ENCODE measurements around the gene SLC38A8.

SLC38A8 gene
- 0 to 0.13 reads per million in 2 donors for total RNA-seq

DNA sequence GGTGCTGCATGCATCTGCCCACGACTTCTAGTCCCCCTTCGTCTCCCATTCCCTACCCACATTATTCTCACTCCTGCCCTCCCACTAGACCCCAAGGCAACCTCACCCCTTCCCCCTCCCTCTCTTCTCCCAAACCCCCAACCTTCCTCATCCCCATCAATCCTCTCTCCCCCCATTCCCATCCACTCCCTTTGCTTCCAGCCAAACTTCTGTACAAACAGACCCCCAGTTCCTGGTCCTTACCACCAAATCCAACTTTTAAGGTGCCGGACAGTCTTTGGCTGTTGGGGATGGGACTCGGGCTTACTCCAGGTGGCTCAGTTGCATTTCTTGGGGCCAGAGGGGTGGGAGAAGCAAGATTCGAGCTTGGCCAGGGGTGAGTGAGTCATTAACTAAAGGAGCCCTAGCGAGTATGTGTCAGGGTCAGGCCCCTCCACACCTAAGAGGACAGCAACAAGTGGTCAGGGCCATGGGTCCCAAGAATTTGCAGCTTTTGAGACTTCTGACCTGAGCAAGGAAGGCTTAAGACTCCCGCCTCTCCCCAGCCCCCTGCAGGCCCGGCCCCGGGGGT is at the start of gene SLC38A8:
TSS of gene SLC38A8 (minus strand) at position 488 of the 571 bp plus-strand sequence. CDS start 638 bp downstream, outside the sequence.
- DNase-seq: no peak

DNA sequence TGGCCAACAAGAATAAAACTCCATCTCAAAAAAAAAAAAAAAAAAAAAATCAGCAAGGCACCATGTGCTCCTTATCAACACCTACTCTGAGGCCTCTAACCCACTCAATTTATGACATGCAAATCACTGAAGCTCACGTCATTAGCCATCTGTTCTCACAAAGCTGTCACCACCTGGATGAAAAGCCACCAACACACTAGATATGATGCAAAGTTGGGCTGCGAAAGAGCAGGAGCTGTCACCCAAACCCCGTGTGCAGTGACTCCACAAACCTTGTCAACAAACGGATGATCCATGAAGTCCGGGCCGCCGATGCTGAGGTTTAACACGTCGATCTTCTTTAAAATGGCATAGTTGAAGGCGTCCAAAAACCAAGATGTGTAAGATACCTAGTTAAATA is 48.9 kb upstream of the SLC38A8 start:
- no peak for DNase-seq

DNA sequence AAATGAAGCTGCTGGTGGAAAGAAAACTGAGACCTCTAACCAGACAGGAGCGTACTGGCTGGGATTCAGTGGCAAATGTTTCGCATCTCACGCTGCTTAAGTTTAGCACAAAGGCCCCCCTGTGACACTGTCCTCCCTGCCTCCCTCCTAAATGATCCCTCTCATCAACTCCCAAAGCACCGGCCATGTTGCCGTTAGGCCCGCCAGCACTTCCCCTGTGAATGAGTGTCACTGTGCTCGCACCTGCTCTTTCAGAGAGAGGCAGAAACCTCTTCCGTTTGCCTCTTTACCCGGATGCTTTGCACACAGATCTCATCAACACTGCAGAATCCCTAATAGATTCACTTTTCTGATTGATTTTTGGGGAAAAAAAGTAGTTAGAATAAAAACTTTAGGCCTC is 47.6 kb upstream of the SLC38A8 start:
- DNase-seq: no peak

DNA sequence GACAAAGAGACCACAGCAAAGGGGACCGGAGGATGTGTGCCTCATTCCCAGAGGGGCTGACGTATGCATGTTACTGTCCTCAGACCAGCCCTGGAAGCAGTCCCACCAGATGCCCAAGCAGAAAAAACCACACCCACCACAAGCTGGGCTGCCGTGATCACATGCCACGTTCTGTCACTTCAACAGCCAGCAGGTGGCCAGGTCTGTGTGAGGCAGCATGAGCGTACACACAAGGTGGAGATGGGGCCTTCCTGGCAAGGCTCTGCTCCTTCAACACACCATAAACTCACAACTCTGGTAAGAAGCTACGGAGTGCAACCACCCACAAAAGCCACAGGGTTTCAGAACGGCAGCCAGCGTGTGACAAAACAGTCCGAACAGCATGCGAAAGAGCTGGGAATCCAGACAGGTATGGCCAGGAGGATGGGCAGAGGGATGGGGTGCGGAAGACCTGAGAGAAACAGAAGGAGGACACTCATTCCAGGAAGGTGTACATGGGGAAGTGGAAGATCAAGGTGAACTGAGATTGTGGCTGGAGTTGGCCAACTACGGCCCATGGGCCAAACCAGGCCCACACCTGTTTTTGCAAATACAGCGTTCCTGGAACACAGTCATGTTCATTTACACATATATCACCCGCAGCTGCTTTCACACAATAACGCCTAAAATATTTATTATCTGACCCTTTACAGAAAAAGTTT is 46.2 kb upstream of the SLC38A8 start:
- peak in 4 of 5 experiments; percentile 13 to 90 (median 23) for DNase-seq

DNA sequence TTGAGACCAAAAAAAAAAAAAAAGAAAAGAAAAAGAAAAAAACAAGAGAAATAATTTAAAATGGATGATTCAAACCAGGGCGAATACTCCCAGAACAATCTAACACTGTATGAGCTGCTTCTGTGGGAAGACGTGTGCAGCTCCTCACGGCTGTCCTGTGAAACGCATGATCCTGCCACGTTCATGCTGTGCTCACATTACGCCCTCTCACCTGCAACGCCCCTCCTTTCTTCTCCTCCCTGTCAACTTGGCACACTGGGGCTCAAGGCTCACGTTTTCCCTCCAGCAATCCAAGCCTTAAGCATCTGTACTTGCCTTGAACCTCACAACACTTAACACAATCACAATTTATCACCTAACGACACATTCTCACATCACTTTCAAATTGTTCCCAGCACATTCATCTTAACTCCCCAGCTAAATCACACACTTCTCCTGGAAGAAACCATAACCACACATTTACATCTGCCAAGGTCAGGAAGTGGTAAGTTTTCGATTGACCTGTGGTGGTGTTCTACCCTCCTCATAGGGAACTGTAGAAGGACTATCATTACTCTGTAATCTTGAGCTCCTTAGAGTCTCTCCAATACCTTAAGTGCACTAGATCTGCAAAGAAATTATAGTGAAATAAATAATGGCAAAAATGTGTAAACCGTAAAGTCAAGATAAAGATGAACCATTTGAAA is 45.0 kb upstream of the SLC38A8 start:
- peak in 1 of 5 experiments; percentile 51 for DNase-seq

DNA sequence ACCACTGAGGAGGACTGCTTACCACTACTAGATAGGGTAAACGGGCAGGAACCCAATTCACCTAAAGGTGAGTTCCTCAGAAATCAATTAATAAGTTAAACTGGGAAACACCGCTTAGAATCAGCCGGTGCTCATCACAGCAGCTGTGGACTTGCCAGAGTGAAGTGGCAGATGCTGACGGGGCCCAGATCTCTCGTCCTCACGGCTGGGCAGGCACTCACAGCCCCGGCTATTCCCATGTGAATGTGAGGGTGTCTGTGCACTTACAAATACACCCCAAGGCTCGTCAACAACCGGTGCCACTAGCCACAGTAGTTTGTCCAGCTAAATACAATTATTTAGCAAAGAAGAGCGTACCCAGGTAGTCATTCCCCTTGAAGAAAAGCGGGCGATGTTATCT is 44.4 kb upstream of the SLC38A8 start:
- DNase-seq: no peak

DNA sequence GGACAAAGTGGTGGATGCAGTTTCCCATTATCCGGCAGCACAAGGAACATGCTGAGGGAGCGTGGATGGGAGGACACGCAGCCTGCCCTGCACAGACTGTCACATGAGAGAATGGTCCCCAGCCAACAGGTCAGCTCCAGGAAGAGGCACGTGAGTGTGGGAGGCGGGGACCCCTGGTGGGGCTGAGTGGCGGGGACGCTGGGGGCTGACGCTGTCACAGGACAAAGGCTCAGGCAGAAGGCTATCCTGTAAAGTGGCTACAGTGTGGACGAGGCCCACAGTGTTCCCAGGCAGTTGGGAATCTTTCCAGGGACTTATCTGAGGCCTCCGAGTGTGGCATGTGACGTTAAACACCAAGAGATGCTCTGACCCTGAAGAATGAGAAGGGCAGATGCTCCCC is 43.7 kb upstream of the SLC38A8 start:
- DNase-seq: no peak

DNA sequence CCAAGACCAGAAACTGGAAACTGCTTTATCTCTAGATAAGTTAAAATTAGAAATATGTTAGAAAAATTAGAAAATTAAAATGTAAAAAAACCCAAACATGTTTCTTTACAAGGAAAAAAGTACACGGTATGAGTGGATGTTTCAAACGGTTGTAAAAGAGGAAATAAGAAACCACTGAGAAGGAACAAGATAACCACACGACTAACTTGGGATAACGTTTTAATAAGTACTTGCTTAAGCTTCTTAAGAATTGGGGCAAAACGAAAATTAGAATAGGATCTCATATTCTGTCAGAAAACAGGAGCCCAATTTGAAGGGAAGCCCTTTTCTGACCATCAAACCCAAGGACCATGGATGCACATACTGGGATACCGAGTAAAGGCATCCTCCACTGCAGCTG is 43.2 kb upstream of the SLC38A8 start:
- DNase-seq: peak in 1 of 5 experiments; percentile 53

DNA sequence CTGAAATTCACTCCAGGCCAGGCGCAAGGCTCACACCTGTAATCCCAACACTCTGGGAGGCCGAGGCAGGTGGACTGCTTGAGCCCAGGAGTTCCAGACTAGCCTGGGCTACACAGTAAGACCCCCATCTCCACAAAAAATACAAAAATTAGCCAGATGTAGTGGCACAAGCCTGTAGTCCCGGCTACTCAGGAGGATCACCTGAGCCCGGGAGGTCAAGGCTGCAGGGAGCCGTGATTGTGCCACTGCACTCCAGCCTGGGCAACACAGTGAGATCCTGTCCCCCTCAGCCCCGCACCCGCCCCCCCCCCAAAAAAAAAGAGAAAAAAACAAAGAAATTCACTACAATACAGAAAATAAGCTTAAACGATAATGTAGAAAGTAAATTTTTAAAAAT is 42.7 kb upstream of the SLC38A8 start:
- DNase-seq: no peak

DNA sequence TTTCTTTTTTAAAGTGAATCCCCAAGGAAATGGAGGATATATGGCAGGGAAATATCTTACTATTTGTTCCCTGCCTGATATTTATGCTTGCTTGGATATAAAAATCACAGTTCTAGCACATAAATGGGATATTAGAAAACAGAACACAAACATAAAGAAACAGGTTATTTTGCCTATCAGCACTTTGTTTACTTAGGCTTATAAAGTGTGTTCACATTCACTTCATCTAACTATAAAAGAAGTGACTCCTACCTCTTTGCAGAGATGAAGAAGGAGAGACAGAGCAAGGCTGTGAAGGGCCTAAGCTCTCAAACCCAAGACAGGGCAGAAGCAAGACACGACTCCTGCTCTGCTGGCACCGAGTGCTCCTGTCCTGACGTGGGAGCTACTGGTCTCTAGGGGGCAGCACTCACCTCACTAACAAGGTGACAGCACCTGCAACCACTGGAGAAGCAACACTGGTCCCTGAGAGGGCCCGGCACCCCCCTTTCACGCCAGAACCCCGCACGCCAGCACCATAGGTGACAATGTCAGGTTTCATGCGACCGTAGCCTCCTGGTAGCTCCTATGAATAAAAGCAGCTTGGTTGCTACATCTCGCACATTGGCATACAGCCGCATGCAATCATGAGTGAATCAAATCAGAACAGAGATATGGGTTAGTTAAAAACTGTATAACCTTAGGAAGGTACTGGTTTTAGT is 42.1 kb upstream of the SLC38A8 start:
- DNase-seq: peak; percentile 27 to 87 (median 49)

DNA sequence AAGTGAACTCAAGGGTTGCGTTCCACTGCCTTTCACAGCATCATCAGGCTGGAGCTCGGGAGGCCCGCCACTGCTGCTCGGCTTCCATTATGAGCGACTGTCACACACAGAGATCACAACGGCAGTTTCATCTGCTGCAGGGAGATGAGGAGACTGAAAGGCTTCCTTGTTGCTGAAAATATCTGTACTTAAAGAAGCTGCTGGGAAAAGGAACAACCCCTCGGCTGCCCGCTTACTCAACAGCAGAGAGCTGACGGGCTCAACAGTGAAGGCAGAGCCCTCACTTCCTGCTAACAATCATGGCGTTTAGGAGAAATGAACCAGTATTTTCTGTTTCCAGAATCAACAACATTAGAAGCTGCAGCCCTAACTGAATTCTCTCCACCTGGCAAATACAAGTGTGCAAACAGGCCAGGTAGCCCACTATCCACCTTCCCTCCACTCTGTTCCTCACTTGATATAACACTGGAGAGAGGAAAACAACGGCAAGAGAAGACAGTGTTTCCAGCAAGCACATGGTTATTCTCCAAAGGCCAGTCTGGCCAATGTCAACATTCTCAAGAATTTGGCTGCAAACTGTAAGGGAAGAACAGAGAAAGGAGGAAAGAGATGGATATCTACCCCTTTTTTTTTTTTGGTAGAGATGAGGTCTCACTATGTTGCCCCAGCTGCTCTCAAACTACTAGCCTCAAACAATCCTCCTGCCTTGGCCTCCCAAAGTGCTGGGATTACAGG is 40.4 kb upstream of the SLC38A8 start:
- DNase-seq: no peak

DNA sequence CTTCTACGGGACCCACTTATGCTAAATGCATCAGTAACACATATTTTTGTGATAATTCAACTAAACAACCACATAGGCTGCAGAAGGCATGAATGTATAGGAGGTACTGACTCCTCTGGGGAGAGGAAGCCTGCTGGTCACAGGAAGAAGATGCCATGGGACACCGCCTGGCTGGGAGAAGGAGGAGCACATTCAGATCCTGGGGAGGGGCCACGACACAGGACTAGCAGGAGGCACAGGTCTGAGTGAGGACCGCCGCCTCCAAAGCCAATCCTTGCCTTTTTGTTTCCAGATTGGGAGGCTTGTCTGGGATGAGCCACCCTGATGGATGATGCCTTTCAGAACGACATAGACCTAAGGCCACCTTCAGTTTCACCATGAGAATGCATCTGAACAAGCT is 39.5 kb upstream of the SLC38A8 start:
- no peak for DNase-seq

DNA sequence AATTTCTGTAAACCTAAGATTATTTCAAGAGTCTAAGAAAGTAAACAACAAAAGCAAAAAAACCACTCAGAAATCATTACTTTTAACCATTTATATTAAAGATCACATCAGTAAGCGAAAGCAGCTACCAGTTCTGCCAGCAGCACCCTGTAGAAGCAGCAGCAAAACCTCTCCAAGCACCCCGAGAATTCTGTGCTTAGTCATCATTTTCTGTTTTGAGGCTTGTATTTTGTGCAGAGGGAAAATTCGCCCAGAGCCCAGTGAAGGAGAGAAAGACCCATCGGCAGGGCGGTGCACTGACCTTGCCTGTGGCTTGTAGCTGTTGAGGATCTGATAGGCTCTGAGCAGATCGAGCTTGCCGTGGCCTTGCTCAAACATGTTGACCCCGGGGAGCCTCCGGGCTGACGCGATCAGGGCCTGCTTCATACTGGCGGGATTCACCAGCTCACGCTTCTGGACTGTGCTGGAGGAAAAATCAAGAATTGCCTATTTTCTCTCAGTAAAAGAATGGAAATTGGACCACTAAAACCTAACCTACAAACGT is 38.9 kb upstream of the SLC38A8 start:
- DNase-seq: no peak

DNA sequence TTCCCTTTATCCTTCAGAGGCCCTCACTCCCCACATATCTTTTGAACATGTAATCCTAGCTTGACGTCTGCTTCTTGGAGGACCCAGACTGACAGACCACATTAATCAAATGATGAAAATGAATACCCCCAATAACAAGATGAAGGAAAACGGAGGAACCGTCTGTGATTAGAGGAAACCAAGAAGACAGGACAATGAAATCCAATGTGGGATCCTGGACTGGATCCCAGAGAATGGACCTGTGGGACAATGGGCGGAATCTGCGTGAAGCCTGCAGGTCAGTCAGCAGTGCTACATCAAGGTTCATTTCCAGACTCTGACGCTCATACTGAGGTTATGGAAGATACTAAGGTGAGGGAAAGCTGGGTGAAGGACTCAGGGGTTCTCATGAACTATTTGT is 38.2 kb upstream of the SLC38A8 start:
- DNase-seq: no peak

DNA sequence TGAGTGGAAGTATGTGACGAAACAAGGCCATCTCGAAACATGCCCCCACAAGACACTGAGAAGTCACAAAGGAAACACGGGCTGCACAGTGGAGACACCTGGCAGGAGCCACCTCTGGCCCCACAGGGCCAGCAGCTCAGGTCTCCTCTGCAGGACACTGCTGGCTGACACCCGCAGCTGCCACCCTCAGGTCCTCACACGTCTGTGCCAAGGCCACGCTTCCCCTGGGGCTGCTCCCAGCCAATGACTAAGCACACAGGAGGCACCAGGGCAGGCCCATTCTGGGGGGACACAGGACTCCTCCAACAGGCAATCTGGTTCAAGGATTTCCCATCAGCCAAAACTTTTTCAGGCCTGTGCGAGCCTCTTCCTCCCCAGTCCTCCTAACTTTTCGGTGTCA is 37.8 kb upstream of the SLC38A8 start:
- DNase-seq: no peak

DNA sequence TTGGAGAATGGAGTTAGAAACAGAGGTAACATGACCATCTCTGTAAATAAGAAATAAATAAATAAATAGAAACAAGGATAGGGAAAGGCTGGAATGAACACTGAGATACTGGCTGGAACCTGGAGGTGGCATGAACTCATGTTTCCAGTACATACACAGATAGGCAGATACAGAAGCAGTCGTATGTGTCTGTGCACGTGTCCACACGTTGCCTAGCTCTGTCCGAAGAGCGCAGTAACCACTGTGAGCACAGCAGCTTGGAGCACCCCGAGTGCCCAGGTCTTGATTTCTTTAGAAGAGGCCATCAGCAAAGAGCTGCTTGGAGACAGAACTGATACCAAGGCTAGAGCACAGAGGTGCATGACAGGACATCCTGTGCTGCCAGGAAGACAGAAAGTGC is 37.1 kb upstream of the SLC38A8 start:
- DNase-seq: no peak

DNA sequence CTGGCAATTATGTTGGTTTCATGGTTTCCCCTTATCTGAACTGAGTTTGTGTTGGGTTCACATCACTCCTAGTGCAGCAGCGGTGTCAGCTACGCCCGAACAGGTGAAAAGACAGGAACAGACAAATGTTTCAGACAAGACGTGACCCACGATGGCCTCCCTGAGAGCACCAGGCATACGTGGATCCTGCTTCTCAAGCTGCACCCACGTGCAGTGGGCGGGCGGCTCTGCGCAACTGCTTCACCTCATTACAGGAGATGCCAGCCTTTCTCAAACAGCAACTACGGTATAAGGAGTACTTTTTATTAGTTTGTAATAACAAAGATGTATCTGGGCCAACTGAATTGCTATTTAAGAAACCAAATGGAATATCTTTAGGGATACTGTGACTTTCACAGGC is 32.8 kb upstream of the SLC38A8 start:
- DNase-seq: no peak

DNA sequence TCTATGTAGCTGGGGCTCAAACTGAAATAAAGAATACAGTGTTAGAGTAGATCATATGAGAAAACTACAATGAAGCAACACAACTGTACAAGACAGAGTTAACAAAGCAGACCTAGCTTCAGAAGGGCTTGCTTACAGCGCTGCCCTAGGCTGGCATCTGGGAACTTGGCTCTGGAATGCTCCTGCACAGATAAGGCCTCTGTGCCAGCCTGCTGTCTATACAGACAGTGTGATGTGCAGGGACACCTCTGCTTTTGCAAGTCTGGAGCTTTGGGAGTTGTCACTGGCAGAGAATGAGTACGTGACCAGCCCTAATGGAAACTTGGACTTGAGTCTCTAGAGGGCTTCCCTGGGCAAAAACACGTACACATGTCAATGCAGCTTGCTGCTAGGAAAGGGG is 32.1 kb upstream of the SLC38A8 start:
- DNase-seq: no peak

DNA sequence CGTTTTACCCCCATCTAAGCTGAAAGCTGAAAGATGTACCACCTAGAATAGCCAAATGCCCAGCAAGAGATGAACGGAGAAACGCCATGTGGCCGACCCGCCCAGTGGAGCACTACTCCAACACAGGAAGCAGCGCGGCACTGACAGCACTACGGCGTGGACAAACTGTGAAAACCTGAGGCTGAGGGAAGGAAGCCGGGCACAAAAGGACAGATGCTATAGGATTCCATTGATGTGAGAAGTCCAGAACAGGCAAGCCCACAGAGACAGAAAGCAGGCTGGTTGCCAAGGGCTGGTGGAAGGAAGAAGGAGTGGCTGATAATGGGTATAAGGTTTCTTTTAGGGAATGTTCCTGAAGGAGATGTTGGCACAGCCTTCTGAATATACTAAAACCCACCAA is 29.4 kb upstream of the SLC38A8 start:
- DNase-seq: no peak

DNA sequence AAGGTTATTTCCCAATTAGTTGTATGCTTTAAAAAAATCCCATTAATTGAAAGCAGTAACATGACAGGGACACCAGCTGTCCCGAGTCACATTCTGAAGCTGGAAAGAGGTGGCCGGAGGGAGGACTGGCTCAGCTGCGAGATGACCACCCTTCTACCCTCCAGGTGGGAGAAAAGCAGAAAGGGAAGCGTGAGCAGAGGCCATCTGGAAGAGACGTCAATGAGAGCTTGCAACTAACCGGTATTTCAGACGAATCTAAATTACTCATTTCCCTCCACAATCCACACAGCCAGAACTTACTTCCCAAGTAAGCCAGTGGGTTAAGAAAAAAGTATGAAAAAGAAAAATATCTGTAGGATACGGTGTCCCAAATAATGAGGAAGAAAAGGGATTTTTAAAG is 28.5 kb upstream of the SLC38A8 start:
- no peak for DNase-seq

DNA sequence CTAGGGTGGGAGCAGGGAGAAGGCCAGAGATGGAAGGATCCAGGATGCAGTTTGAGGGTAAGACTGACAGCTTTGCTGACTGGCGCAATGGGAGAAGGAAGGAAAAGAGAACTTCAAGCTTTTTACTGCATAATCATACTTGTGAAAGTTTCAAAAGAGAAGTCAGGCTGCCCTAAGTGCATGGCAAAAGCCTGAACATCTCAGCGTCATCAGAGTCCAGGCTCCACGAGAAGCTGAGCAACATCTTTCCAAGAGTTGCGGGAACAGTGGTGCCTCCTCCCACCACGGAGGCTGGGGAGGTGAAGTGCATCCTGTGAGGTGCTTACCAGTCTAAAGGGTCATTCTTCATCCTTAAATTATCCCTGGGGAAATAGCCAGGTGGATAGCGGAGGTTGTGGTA is 26.9 kb upstream of the SLC38A8 start:
- DNase-seq: no peak

DNA sequence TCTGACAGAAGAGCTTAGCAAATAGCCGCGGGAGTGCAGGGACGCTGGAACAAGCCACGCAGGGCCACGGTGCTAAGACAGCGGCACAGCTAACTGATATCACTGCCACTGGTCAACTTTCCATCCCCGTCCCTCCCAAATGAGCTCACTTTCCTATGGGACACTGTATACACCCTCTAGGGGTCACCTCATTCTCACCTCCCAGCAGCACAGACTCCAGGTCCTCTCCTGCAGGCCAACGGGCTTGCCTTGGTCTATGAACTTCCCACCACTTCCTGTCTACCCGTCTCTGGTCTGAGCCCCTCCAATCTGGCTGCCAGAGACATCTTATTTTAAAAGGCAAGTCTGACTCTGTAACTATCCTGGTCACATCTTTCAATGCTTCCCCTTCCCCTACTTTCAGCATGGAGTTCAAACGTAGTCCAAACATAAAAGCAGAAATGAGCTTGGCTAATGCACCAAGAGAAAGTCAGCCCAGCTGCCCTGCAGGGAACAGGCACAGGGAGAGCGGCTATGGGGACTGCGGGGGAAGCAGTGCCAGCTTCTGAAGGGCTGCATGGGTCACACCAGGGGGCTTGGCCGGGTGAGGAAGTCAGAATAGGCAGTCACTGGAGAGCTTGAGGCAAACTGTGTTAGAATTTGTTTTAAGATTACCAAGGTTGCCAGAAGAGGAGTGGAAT is 26.3 kb upstream of the SLC38A8 start:
- DNase-seq: no peak
